Fibroblast of lung (primary cell): ENCODE measurements around the gene NHLH2. TPM values are rescaled to one million over a fixed set of nuclear protein-coding genes. Genes with fewer than 3 reads are reported as not detected.
A peak's percentile ranks its signal among the peaks of the same experiment; 100 is the strongest.

ENCODE experiments used
- DNase-seq, 2 donors: peaks; one replicate each; pipeline versions ENCODE4 v3.0.0 to v3.0.0-alpha.2; 2010; ENCODE audit warnings: low read depth in 2 of 2
- H2AFZ ChIP-seq: 2 replicates; pipeline ENCODE4 v1.5.1; 2012; ENCODE audit warnings: low read length, control low read depth, inconsistent platforms
- H3K27ac ChIP-seq: 2 replicates; pipeline ENCODE4 v1.5.1; 2011; ENCODE audit warnings: low read length, control low read depth; ENCODE audit not compliant: insufficient read depth
- H3K27me3 ChIP-seq: 2 replicates; pipeline ENCODE4 v1.5.1; 2011; ENCODE audit warnings: mild to moderate bottlenecking, low read length; ENCODE audit not compliant: control insufficient read depth, insufficient read depth
- H3K36me3 ChIP-seq: 2 replicates; pipeline ENCODE4 v1.5.1; 2011; ENCODE audit warnings: low read length; ENCODE audit not compliant: control insufficient read depth, insufficient read depth
- H3K4me1 ChIP-seq: 2 replicates; pipeline ENCODE4 v1.5.1; 2011; ENCODE audit warnings: low read length; ENCODE audit not compliant: control insufficient read depth, insufficient read depth; ENCODE audit errors: extremely low read depth
- H3K4me2 ChIP-seq: 2 replicates; pipeline ENCODE4 v1.5.1; 2011; ENCODE audit warnings: low read length, control low read depth; ENCODE audit not compliant: insufficient read depth; ENCODE audit errors: extremely low read depth
- H3K4me3 ChIP-seq, 4 experiments: fragments of 200-600 bp in 1 of 4; sonication (generic) in 1 of 4; replicated peaks in 1 of 4; 2 replicates each; pipeline ENCODE4 v1.5.1; 2011 to 2016; ENCODE audit warnings: low read length in 4 of 4, low read depth in 3 of 4, mild to moderate bottlenecking in 3 of 4, control low read depth in 2 of 4, inconsistent platforms in 1 of 4, mixed read lengths in 1 of 4; ENCODE audit not compliant: insufficient read depth in 1 of 4; ENCODE audit errors: control extremely low read depth in 1 of 4
- H3K79me2 ChIP-seq: 2 replicates; pipeline ENCODE4 v1.5.1; 2012; ENCODE audit warnings: mild to moderate bottlenecking, low read length, inconsistent platforms; ENCODE audit not compliant: control insufficient read depth, insufficient read depth
- H3K9ac ChIP-seq: 2 replicates; pipeline ENCODE4 v1.5.1; 2011; ENCODE audit warnings: mild to moderate bottlenecking, low read length, control low read depth; ENCODE audit not compliant: insufficient read depth
- H3K9me3 ChIP-seq: 2 replicates; pipeline ENCODE4 v1.5.1; 2012; ENCODE audit warnings: low read depth, low read length; ENCODE audit not compliant: control insufficient read depth, insufficient read depth
- H4K20me1 ChIP-seq: 2 replicates; pipeline ENCODE4 v1.5.1; 2011; ENCODE audit warnings: low read length; ENCODE audit not compliant: control insufficient read depth, insufficient read depth; ENCODE audit errors: extremely low read depth
- EZH2 ChIP-seq: IDR thresholded peaks from 2 replicates; pipeline ENCODE4 v1.5.1; 2012; ENCODE audit warnings: low read length, control low read depth, mild to moderate bottlenecking; ENCODE audit errors: missing control alignments
- polyA plus RNA-seq, 2 donors: library from polyadenylated mRNA; depleted of rRNA in 1 of 2; stranded (reverse) in 1 of 2; unstranded in 1 of 2; fragments of >200 nt; gene quantifications; 2 replicates each; pipeline ENCODE4 v1.2.1, GENCODE V29; 2011 to 2012; ENCODE audit warnings: missing spikeins in 1 of 2
- total RNA-seq: library from RNA; depleted of rRNA; stranded (reverse); fragments of >200 nt; gene quantifications from 2 replicates; pipeline ENCODE4 v1.2.1, GENCODE V29; 2014
- TF ChIP-seq, protein P1 (sequence below), 2 donors: IDR thresholded peaks in 1 of 2; conservative IDR thresholded peaks in 1 of 2; 1 replicate in 1 of 2; 2 replicates in 1 of 2; pipeline ENCODE4 v1.5.1; 2011 to 2012; ENCODE audit warnings: low read length in 2 of 2, control low read depth in 1 of 2, inconsistent platforms in 1 of 2, low read depth in 1 of 2, mild to moderate bottlenecking in 1 of 2

Gene NHLH2
- total and polyA plus RNA-seq, 2 donors (not counting 1 experiment from before 2014, with no cell fraction given), result not detected

DNA sequence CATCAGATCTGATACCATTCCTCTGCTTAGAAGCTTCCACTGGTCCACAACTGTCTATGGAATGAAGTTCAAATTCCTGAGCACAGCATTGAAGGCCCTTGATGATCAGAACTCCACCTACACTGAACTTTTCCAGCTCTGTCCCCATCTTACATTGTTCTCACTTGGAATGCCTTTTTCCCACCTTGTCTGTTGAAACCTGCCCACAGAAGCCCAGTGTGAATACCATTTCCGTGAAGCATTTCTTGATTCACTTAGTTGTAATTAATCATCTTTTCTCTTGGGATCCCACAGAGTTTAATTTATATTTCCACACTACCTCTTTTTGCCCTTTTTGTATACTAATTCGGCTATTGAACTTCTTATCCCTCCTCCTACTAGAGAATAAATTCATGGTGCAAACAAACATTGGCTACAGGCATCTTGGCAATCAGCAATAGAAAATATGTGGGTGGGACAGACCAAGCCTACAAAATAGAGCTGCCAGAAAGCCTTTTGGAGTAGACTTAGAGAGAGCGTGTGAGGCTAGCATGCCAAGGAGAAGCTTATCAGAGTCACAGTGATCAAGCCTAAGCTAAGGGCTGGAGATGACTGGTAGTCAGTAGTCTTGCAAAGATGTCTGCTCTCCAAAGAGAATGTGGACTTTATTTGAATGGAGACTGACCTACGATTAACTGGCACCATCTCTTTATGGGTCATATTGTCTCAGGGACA is 26.1 kb downstream of the NHLH2 start:
- Histone ChIP-seq H3K27me3 (peaks cover 4% of the 10 kb centered on the region), H3K79me2 (no peaks in the 10 kb centered on the region), H3K36me3 (no peaks in the 10 kb centered on the region), H3K4me3 (no peak overlapping the region), H4K20me1 (no peaks in the 10 kb centered on the region), H3K9ac (no peak overlapping the region), H3K4me2 (no peak overlapping the region), H3K9me3 (no peaks in the 10 kb centered on the region), H3K4me1 (no peaks in the 10 kb centered on the region), H2AFZ (no peak overlapping the region), H3K27ac (no peak overlapping the region)
- TF ChIP-seq, protein P1, sequence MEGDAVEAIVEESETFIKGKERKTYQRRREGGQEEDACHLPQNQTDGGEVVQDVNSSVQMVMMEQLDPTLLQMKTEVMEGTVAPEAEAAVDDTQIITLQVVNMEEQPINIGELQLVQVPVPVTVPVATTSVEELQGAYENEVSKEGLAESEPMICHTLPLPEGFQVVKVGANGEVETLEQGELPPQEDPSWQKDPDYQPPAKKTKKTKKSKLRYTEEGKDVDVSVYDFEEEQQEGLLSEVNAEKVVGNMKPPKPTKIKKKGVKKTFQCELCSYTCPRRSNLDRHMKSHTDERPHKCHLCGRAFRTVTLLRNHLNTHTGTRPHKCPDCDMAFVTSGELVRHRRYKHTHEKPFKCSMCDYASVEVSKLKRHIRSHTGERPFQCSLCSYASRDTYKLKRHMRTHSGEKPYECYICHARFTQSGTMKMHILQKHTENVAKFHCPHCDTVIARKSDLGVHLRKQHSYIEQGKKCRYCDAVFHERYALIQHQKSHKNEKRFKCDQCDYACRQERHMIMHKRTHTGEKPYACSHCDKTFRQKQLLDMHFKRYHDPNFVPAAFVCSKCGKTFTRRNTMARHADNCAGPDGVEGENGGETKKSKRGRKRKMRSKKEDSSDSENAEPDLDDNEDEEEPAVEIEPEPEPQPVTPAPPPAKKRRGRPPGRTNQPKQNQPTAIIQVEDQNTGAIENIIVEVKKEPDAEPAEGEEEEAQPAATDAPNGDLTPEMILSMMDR (conservative IDR thresholded peaks at IDR 0.05 in 1 of 2, IDR thresholded peaks at IDR 0.05 in 1 of 2; ENCODE audit: low read depth in 1 of 2, low read length in 2 of 2), result no peak
- TF ChIP-seq EZH2, result no peak
- peak in 1 of 2 donors; percentile 8 for DNase-seq

DNA sequence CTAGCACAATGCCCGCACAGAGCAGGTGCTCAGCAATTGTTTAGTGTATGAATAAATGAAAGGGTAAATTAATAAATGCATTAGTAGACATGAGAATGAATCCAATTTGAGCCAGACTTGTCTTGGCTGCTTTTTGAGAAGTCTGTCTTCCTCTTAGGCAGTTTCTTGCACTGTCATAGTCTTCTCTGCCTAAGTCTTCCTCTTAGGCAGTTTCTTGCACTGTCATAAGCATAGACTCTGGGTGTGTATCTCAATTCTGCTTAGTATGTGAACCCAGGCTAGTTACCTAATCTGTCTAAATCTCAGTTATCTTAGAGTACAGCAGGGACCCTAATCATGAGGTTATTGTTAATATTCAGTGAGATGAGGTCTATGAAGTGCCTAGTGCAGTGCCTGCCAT is 27.2 kb downstream of the NHLH2 start:
- Histone ChIP-seq H4K20me1 (no peaks in the 10 kb centered on the region), H3K36me3 (no peaks in the 10 kb centered on the region), H3K4me3 (no peak overlapping the region), H3K79me2 (no peaks in the 10 kb centered on the region), H2AFZ (no peak overlapping the region), H3K27ac (no peak overlapping the region), H3K4me2 (no peak overlapping the region), H3K9me3 (no peaks in the 10 kb centered on the region), H3K9ac (no peak overlapping the region), H3K4me1 (no peaks in the 10 kb centered on the region), H3K27me3 (peaks cover 4% of the 10 kb centered on the region)
- no peak for TF ChIP-seq EZH2
- TF ChIP-seq, protein P1 (conservative IDR thresholded peaks at IDR 0.05 in 1 of 2, IDR thresholded peaks at IDR 0.05 in 1 of 2; ENCODE audit: low read depth in 1 of 2, low read length in 2 of 2), result no peak
- DNase-seq, result no peak

DNA sequence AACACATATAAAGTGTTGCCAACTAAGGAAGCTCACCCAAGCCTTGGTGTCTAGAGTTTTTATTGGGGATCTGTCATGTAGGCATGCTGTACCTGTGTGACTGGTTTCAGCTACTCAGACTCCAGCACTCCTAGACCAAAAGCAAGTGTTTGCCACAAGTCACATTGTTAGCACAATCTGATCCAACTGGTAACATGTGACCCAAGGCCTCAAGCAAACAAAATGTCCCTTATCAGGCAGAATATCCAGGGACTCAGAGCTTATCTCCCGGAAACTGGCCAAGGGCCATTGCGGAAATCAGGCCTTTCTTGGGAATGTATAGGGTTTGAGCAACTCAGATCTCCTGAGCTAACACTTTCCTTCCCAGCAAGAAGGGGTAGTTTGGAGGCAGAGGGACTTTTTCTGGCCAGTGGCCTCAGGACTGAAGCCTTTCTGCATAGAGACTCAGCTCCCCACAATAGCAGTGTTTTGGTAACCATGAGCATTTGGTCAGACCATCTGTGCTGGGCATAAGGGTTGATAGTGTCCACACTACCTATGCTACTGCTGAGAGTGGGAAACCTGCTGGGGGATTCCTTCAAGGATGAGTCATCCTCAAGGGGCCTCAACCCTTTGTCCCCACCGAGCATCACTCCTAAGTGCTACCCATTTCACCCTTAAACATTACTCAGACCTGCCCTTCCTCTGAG is 29.6 kb downstream of the NHLH2 start:
- Histone ChIP-seq H4K20me1 (no peaks in the 10 kb centered on the region), H2AFZ (no peak overlapping the region), H3K79me2 (no peaks in the 10 kb centered on the region), H3K4me3 (no peak overlapping the region), H3K9ac (no peak overlapping the region), H3K36me3 (no peaks in the 10 kb centered on the region), H3K4me2 (no peak overlapping the region), H3K27ac (no peak overlapping the region), H3K27me3 (peaks cover 4% of the 10 kb centered on the region), H3K9me3 (no peaks in the 10 kb centered on the region), H3K4me1 (no peaks in the 10 kb centered on the region)
- no peak for DNase-seq
- TF ChIP-seq EZH2, result no peak
- TF ChIP-seq, protein P1 (conservative IDR thresholded peaks at IDR 0.05 in 1 of 2, IDR thresholded peaks at IDR 0.05 in 1 of 2; ENCODE audit: low read depth in 1 of 2, low read length in 2 of 2), result no peak
